Breast epithelium (tissue), 3 donors: ENCODE results near the gene PLEKHB1.
"Not testable (repeated sequence)": the region's sequence is repeated elsewhere in the genome, so short reads cannot be mapped to it uniquely, and the experiment has no call there.

Experiments
- POLR2A ChIP-seq: fragments of 450-650 bp; IDR thresholded peaks from one replicate; pipeline ENCODE4 v1.6.1; 2016; ENCODE audit warnings: antibody characterized with exemption, mild to moderate bottlenecking, moderate library complexity
- POLR2AphosphoS5 ChIP-seq, 3 donors: sonication (generic); formaldehyde crosslinking; IDR thresholded peaks; one replicate each; pipeline ENCODE4 v1.6.1; 2017; ENCODE audit warnings: antibody characterized with exemption in 3 of 3
- TF ChIP-seq, protein P1 (sequence below), 3 donors: fragments of 450-650 bp; IDR thresholded peaks; one replicate each; pipeline ENCODE4 v1.5.1; 2016 to 2017; ENCODE audit warnings: antibody characterized with exemption in 3 of 3, mild to moderate bottlenecking in 3 of 3, moderate library complexity in 3 of 3

- TF ChIP-seq, protein P1, sequence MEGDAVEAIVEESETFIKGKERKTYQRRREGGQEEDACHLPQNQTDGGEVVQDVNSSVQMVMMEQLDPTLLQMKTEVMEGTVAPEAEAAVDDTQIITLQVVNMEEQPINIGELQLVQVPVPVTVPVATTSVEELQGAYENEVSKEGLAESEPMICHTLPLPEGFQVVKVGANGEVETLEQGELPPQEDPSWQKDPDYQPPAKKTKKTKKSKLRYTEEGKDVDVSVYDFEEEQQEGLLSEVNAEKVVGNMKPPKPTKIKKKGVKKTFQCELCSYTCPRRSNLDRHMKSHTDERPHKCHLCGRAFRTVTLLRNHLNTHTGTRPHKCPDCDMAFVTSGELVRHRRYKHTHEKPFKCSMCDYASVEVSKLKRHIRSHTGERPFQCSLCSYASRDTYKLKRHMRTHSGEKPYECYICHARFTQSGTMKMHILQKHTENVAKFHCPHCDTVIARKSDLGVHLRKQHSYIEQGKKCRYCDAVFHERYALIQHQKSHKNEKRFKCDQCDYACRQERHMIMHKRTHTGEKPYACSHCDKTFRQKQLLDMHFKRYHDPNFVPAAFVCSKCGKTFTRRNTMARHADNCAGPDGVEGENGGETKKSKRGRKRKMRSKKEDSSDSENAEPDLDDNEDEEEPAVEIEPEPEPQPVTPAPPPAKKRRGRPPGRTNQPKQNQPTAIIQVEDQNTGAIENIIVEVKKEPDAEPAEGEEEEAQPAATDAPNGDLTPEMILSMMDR (IDR thresholded peaks at IDR 0.05): not testable (repeated sequence)
- not testable (repeated sequence) for TF ChIP-seq POLR2AphosphoS5 (IDR thresholded peaks at IDR 0.05); POLR2A
These were observed 30.2 kb downstream of the PLEKHB1 start for GRCh38 chr11:73676552-73676951.
